H9 (cell line): ENCODE measurements around the gene PDHX. TPM values are rescaled to one million over a fixed set of nuclear protein-coding genes. Genes with fewer than 3 reads are reported as not detected.
"Not testable (repeated sequence)": the region's sequence is repeated elsewhere in the genome, so short reads cannot be mapped to it uniquely, and the experiment has no call there.

Source experiments
- DNase-seq: peaks from one replicate; pipeline ENCODE4 v3.0.0-alpha.2; 2017
- H2AFZ ChIP-seq: one replicate; pipeline ENCODE4 v1.6.1; 2013; ENCODE audit warnings: mild to moderate bottlenecking, low read length, control low read depth, moderate library complexity
- H2AK5ac ChIP-seq: 2 replicates; pipeline ENCODE4 v1.6.1; 2013; ENCODE audit warnings: low read length, control low read depth, mixed read lengths; ENCODE audit not compliant: insufficient read length
- H2BK120ac ChIP-seq: one replicate; pipeline ENCODE4 v1.6.1; 2013; ENCODE audit warnings: low read depth, mild to moderate bottlenecking, low read length, control low read depth, inconsistent platforms; ENCODE audit not compliant: poor library complexity, severe bottlenecking
- H2BK12ac ChIP-seq: 2 replicates; pipeline ENCODE4 v1.6.1; 2013; ENCODE audit warnings: low read length, control low read depth, mixed read lengths, low read depth; ENCODE audit not compliant: insufficient read length
- H2BK15ac ChIP-seq: 2 replicates; pipeline ENCODE4 v1.6.1; 2013; ENCODE audit warnings: low read depth, low read length, control low read depth
- H2BK20ac ChIP-seq: one replicate; pipeline ENCODE4 v1.6.1; 2013; ENCODE audit warnings: low read depth, mild to moderate bottlenecking, low read length, control low read depth, inconsistent platforms; ENCODE audit not compliant: poor library complexity, severe bottlenecking
- H2BK5ac ChIP-seq: 2 replicates; pipeline ENCODE4 v1.6.1; 2013; ENCODE audit warnings: low read length, control low read depth, mixed read lengths; ENCODE audit not compliant: insufficient read length
- H3K14ac ChIP-seq: 2 replicates; pipeline ENCODE4 v1.6.1; 2013; ENCODE audit warnings: low read length, control low read depth; ENCODE audit not compliant: insufficient read depth
- H3K18ac ChIP-seq: 2 replicates; pipeline ENCODE4 v1.6.1; 2013; ENCODE audit warnings: low read depth, mild to moderate bottlenecking, mixed read lengths, low read length, control low read depth; ENCODE audit not compliant: insufficient read length
- H3K23ac ChIP-seq: 2 replicates; pipeline ENCODE4 v1.6.1; 2013; ENCODE audit warnings: low read length, control low read depth, mixed read lengths, low read depth; ENCODE audit not compliant: insufficient read length
- H3K23me2 ChIP-seq: 2 replicates; pipeline ENCODE4 v1.6.1; 2013; ENCODE audit warnings: low read depth, mild to moderate bottlenecking, mixed read lengths, low read length, control low read depth; ENCODE audit not compliant: insufficient read length, poor library complexity, severe bottlenecking
- H3K27ac ChIP-seq: 2 replicates; pipeline ENCODE4 v1.5.1; 2013; ENCODE audit warnings: low read length, control low read depth, mixed read lengths, low read depth; ENCODE audit not compliant: insufficient read length
- H3K27me3 ChIP-seq: 2 replicates; pipeline ENCODE4 v1.6.1; 2013; ENCODE audit warnings: low read length, control low read depth, inconsistent platforms; ENCODE audit not compliant: insufficient read depth
- H3K4ac ChIP-seq: 2 replicates; pipeline ENCODE4 v1.6.1; 2013; ENCODE audit warnings: low read depth, mild to moderate bottlenecking, control low read depth, inconsistent platforms, low read length, moderate library complexity
- H3K4me1 ChIP-seq: 2 replicates; pipeline ENCODE4 v1.6.1; 2013; ENCODE audit warnings: low read length, control low read depth, inconsistent platforms; ENCODE audit not compliant: insufficient read depth
- H3K4me2 ChIP-seq: 2 replicates; pipeline ENCODE4 v1.6.1; 2013; ENCODE audit warnings: low read length, control low read depth, mixed read lengths; ENCODE audit not compliant: insufficient read length, insufficient read depth
- H3K56ac ChIP-seq: 2 replicates; pipeline ENCODE4 v1.6.1; 2013; ENCODE audit warnings: low read depth, mild to moderate bottlenecking, mixed read lengths, low read length, control low read depth; ENCODE audit not compliant: insufficient read length
- H3K79me1 ChIP-seq: 2 replicates; pipeline ENCODE4 v1.6.1; 2013; ENCODE audit warnings: low read depth, mild to moderate bottlenecking, moderate library complexity, low read length, control low read depth, inconsistent platforms; ENCODE audit not compliant: insufficient read depth, poor library complexity, severe bottlenecking
- H3K79me2 ChIP-seq: 2 replicates; pipeline ENCODE4 v1.6.1; 2013; ENCODE audit warnings: low read length, control low read depth, inconsistent platforms; ENCODE audit not compliant: insufficient read depth
- H3K9ac ChIP-seq: 2 replicates; pipeline ENCODE4 v1.6.1; 2013; ENCODE audit warnings: low read length, control low read depth, mixed read lengths; ENCODE audit not compliant: insufficient read length; ENCODE audit errors: extremely low read depth
- H3K9me3 ChIP-seq: one replicate; pipeline ENCODE4 v1.6.1; 2013; ENCODE audit warnings: low read depth, low read length, inconsistent platforms; ENCODE audit not compliant: control insufficient read depth
- H3T11ph ChIP-seq: one replicate; pipeline ENCODE4 v1.6.1; 2013; ENCODE audit warnings: mild to moderate bottlenecking, low read length, control low read depth, inconsistent platforms
- H4K20me1 ChIP-seq: one replicate; pipeline ENCODE4 v1.6.1; 2013; ENCODE audit not compliant: control insufficient read depth, insufficient read length, insufficient read depth
- H4K5ac ChIP-seq: 2 replicates; pipeline ENCODE4 v1.6.1; 2013; ENCODE audit warnings: low read depth, mild to moderate bottlenecking, mixed read lengths, low read length, control low read depth; ENCODE audit not compliant: insufficient read length
- H4K8ac ChIP-seq: replicated peaks from 2 replicates; pipeline ENCODE4 v1.6.1; 2013; ENCODE audit warnings: low read length, control low read depth, mixed read lengths, low read depth; ENCODE audit not compliant: insufficient read length
- H4K91ac ChIP-seq: 2 replicates; pipeline ENCODE4 v1.6.1; 2013; ENCODE audit warnings: low read depth, mild to moderate bottlenecking, moderate library complexity, mixed read lengths, low read length, control low read depth; ENCODE audit not compliant: insufficient read length
- H3K27ac Mint-ChIP-seq, 3 experiments: 2 replicates in 2 of 3; 3 replicates in 1 of 3; pipeline ENCODE4 v1.8.0; 2020 to 2021; ENCODE audit warnings: mixed read lengths in 3 of 3, mild to moderate bottlenecking in 1 of 3, moderate library complexity in 1 of 3
- H3K27me3 Mint-ChIP-seq: 2 replicates; pipeline ENCODE4 v1.8.0; 2021; ENCODE audit warnings: low read depth, mild to moderate bottlenecking, moderate library complexity, mixed read lengths
- H3K36me3 Mint-ChIP-seq, 3 experiments: 2 replicates in 2 of 3; 3 replicates in 1 of 3; pipeline ENCODE4 v1.8.0; 2020 to 2021; ENCODE audit warnings: low read depth in 3 of 3, mixed read lengths in 3 of 3; ENCODE audit not compliant: insufficient read depth in 1 of 3
- H3K4me1 Mint-ChIP-seq, 2 experiments: 2 replicates each; pipeline ENCODE4 v1.8.0; 2020; ENCODE audit warnings: mixed read lengths in 2 of 2
- H3K4me3 Mint-ChIP-seq, 2 experiments: 2 replicates in 1 of 2; 3 replicates in 1 of 2; pipeline ENCODE4 v1.8.0; 2020 to 2021; ENCODE audit warnings: mild to moderate bottlenecking in 2 of 2, mixed read lengths in 2 of 2, moderate library complexity in 1 of 2
- H3K9me3 Mint-ChIP-seq, 2 experiments: 2 replicates in 1 of 2; 3 replicates in 1 of 2; pipeline ENCODE4 v1.8.0; 2020; ENCODE audit warnings: mild to moderate bottlenecking in 2 of 2, mixed read lengths in 2 of 2, moderate library complexity in 1 of 2
- CTCF ChIP-seq: fragments of 200-600 bp; sonication (generic); conservative IDR thresholded peaks from 3 replicates; pipeline ENCODE4 v1.8.0; 2021; ENCODE audit warnings: antibody characterized with exemption, mild to moderate bottlenecking
- WGBS: extraction: QIAGEN DNeasy Blood & Tissue Kit; methylation state at CpG from one replicate; pipeline ENCODE4 v1.1.7; 2013; ENCODE audit warnings: missing lambda C conversion rate, low lambda C conversion rate, mixed read lengths; ENCODE audit not compliant: insufficient read length; ENCODE audit errors: extremely low coverage; 5-methylcytosine and 5-hydroxymethylcytosine counted together
- total RNA-seq: library from RNA; stranded (reverse); gene quantifications from 2 replicates; pipeline ENCODE4 v1.2.1, GENCODE V29; 2021

PDHX gene
- total RNA-seq, 1 experiment from 2014 or later = 40.1 TPM

GRCh38 chr11:34893416-34893815, 23.0 kb upstream of the PDHX start:
- Histone ChIP-seq H3K4me2 (no peak overlapping the region), H4K5ac (no peak overlapping the region), H3K4me1 (no peaks in the 10 kb centered on the region), H3K23ac (no peak overlapping the region), H3K56ac (no peak overlapping the region), H4K91ac (no peak overlapping the region), H3K79me1 (no peaks in the 10 kb centered on the region), H2AFZ (no peak overlapping the region), H2BK12ac (no peak overlapping the region), H2AK5ac (no peak overlapping the region), H3K18ac (no peak overlapping the region), H2BK20ac (no peak overlapping the region), H3K9me3 (peaks cover 9% of the 10 kb centered on the region), H4K8ac (no peak overlapping the region), H3K4ac (no peak overlapping the region), H3T11ph (no peak overlapping the region), H2BK120ac (no peak overlapping the region), H2BK15ac (no peak overlapping the region), H3K27ac (no peak overlapping the region), H3K79me2 (no peaks in the 10 kb centered on the region), H2BK5ac (no peak overlapping the region), H4K20me1 (no peaks in the 10 kb centered on the region), H3K27me3 (no peaks in the 10 kb centered on the region), H3K23me2 (no peaks in the 10 kb centered on the region), H3K9ac (no peak overlapping the region), H3K14ac (no peak overlapping the region)
- peaks cover 17 to 19% of the 10 kb centered on the region in 2 experiments for H3K9me3 Mint-ChIP-seq
- no peak for DNase-seq
- no peaks in the 10 kb centered on the region for H3K27me3 Mint-ChIP-seq
- no peak overlapping the region for H3K4me3 Mint-ChIP-seq
- no peaks in the 10 kb centered on the region for H3K4me1 Mint-ChIP-seq
- H3K36me3 Mint-ChIP-seq = peaks cover 13 to 22% (median 18%) of the 10 kb centered on the region in 3 experiments
- no peak overlapping the region for H3K27ac Mint-ChIP-seq
- no peak for TF ChIP-seq CTCF
- WGBS = no CpG with 5 or more reads among the region's 1 CpG

GRCh38 chr11:34896191-34896590, 20.2 kb upstream of the PDHX start:
- not testable (repeated sequence) for H4K91ac ChIP-seq, H3K27ac Mint-ChIP-seq, H3K23ac ChIP-seq, H3K27me3 Mint-ChIP-seq, H3T11ph ChIP-seq, H4K20me1 ChIP-seq, H3K4me1 ChIP-seq, H3K14ac ChIP-seq, H4K5ac ChIP-seq, H3K56ac ChIP-seq, H4K8ac ChIP-seq, H2BK20ac ChIP-seq, H2BK12ac ChIP-seq, H3K4me1 Mint-ChIP-seq, H3K79me2 ChIP-seq, H2AK5ac ChIP-seq, H3K27me3 ChIP-seq, H3K4ac ChIP-seq, H2AFZ ChIP-seq, H2BK5ac ChIP-seq, H2BK15ac ChIP-seq, H3K4me3 Mint-ChIP-seq, DNase-seq, H3K4me2 ChIP-seq, H3K27ac ChIP-seq, H3K18ac ChIP-seq, H3K79me1 ChIP-seq, H3K23me2 ChIP-seq, H3K9ac ChIP-seq, H2BK120ac ChIP-seq
- Mint-ChIP-seq H3K9me3 (peaks cover 43 to 44% of the 10 kb centered on the region in 2 experiments), H3K36me3 (peaks cover 34 to 43% (median 43%) of the 10 kb centered on the region in 3 experiments)
- WGBS = no CpG with 5 or more reads among the region's 3 CpGs
- peaks cover 33% of the 10 kb centered on the region for H3K9me3 ChIP-seq
